Nephron progenitor cell (in vitro differentiated cells): Measurements from ENCODE around the gene ZNF385D.

Experiments
- DNase-seq: peaks from one replicate; pipeline ENCODE4 v3.0.0; 2021
- H3K27ac Mint-ChIP-seq: 2 replicates; pipeline ENCODE4 v1.8.0; 2021; ENCODE audit warnings: mild to moderate bottlenecking, moderate library complexity, mixed read lengths
- H3K27me3 Mint-ChIP-seq: 2 replicates; pipeline ENCODE4 v1.8.0; 2021; ENCODE audit warnings: mild to moderate bottlenecking, low read depth, mixed read lengths; ENCODE audit not compliant: poor library complexity
- H3K36me3 Mint-ChIP-seq: 2 replicates; pipeline ENCODE4 v1.8.0; 2021; ENCODE audit warnings: low read depth, mixed read lengths
- H3K4me1 Mint-ChIP-seq: 2 replicates; pipeline ENCODE4 v1.8.0; 2021; ENCODE audit warnings: mixed read lengths
- H3K4me3 Mint-ChIP-seq: 2 replicates; pipeline ENCODE4 v1.8.0; 2021; ENCODE audit warnings: mild to moderate bottlenecking, moderate library complexity, mixed read lengths
- H3K9me3 Mint-ChIP-seq: 2 replicates; pipeline ENCODE4 v1.8.0; 2021; ENCODE audit warnings: mild to moderate bottlenecking, moderate library complexity, mixed read lengths
- CTCF ChIP-seq: fragments of 200-600 bp; sonication (generic); IDR thresholded peaks from 2 replicates; pipeline ENCODE4 v1.5.0; 2021; ENCODE audit warnings: antibody characterized with exemption

Gene ZNF385D

GRCh38 chr3:21649519-21649918 lies 101.5 kb downstream of the ZNF385D start:
- H3K9me3 Mint-ChIP-seq, result no peaks in the 10 kb centered on the region
- no peak overlapping the region for H3K27ac Mint-ChIP-seq
- H3K4me1 Mint-ChIP-seq, result peaks cover 14% of the 10 kb centered on the region
- no peak for DNase-seq
- H3K36me3 Mint-ChIP-seq, result no peaks in the 10 kb centered on the region
- peaks cover 4% of the 10 kb centered on the region for H3K27me3 Mint-ChIP-seq
- no peak for TF ChIP-seq CTCF
- H3K4me3 Mint-ChIP-seq, result no peak overlapping the region

- peaks cover 24% of the 10 kb centered on the region for H3K4me1 Mint-ChIP-seq
- no peak for DNase-seq
- H3K27me3 Mint-ChIP-seq, result peaks cover 4% of the 10 kb centered on the region
- H3K27ac Mint-ChIP-seq, result no peak overlapping the region
- no peak for TF ChIP-seq CTCF
- no peaks in the 10 kb centered on the region for H3K9me3 Mint-ChIP-seq
- no peaks in the 10 kb centered on the region for H3K36me3 Mint-ChIP-seq
- no peak overlapping the region for H3K4me3 Mint-ChIP-seq
Observed at GRCh38 chr3:21647961-21648360, 103.0 kb downstream of the ZNF385D start.

GRCh38 chr3:21645121-21645897 lies 105.7 kb downstream of the ZNF385D start:
- Mint-ChIP-seq H3K9me3 (no peaks in the 10 kb centered on the region), H3K27ac (no peak overlapping the region), H3K4me3 (no peak overlapping the region), H3K36me3 (no peaks in the 10 kb centered on the region), H3K4me1 (peaks cover 24% of the 10 kb centered on the region), H3K27me3 (no peaks in the 10 kb centered on the region)
- no peak for DNase-seq
- no peak for TF ChIP-seq CTCF

- no peak for DNase-seq
- Mint-ChIP-seq H3K4me1 (peaks cover 24% of the 10 kb centered on the region), H3K36me3 (no peaks in the 10 kb centered on the region), H3K9me3 (no peaks in the 10 kb centered on the region), H3K27ac (peak overlapping the region; percentile 49), H3K27me3 (no peaks in the 10 kb centered on the region), H3K4me3 (no peak overlapping the region)
- TF ChIP-seq CTCF, result no peak
Observed at GRCh38 chr3:21644268-21644667, 106.7 kb downstream of the ZNF385D start.

- Mint-ChIP-seq H3K9me3 (no peaks in the 10 kb centered on the region), H3K4me3 (no peak overlapping the region), H3K4me1 (peaks cover 24% of the 10 kb centered on the region), H3K27me3 (no peaks in the 10 kb centered on the region), H3K36me3 (no peaks in the 10 kb centered on the region), H3K27ac (no peak overlapping the region)
- no peak for TF ChIP-seq CTCF
- no peak for DNase-seq
Observed at GRCh38 chr3:21643752-21644151, 107.3 kb downstream of the ZNF385D start.

- H3K9me3 Mint-ChIP-seq, result no peaks in the 10 kb centered on the region
- H3K4me1 Mint-ChIP-seq, result peaks cover 24% of the 10 kb centered on the region
- no peaks in the 10 kb centered on the region for H3K27me3 Mint-ChIP-seq
- DNase-seq, result no peak
- H3K27ac Mint-ChIP-seq, result no peak overlapping the region
- no peak overlapping the region for H3K4me3 Mint-ChIP-seq
- TF ChIP-seq CTCF, result no peak
- H3K36me3 Mint-ChIP-seq, result no peaks in the 10 kb centered on the region
Observed at GRCh38 chr3:21642433-21642832, 108.6 kb downstream of the ZNF385D start.
